GM21528 (cell line): ENCODE measurements around the gene PTPRN2.

Experiments
- ATAC-seq: cut with Tn5 transposase; IDR thresholded peaks from one replicate; pipeline ENCODE4 v1.9.1; 2021; ENCODE audit warnings: mild to moderate bottlenecking, moderate library complexity; ENCODE audit not compliant: unreplicated experiment, low FRiP score

PTPRN2 gene

DNA sequence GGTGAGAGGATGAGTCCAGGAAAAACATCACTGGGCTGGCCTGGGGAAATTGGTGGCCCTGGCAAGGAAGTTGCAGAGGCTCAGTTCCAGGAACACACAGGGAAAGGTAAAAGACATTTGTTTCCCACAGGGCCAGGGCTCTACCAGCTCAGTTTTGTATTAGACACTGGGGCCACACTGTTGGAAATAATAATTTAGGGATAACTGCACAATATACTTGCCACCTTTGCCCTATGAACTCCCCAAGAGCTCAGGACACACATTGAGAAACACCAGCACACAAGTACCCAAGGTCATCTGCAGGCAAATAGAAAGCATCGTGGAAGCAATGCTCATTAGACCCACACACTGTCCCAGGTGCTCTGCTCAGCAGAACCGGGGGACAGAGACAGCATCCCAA lies 617.6 kb downstream of the PTPRN2 start:
- no peak for ATAC-seq

DNA sequence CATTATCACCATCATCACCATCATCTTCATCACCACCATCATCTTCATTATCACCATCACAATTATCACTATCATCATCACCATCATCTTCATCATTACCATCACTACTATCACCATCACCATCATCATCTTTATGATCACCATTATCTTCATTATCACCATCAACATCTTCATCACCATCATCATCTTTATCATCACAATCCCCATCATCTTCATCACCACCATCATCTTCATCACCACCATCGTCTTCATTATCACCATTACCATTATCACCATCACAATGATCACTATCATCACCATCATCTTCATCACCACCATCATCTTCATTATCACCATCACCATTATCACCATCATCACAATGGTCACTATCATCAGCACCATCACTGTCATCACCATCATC lies 621.1 kb downstream of the PTPRN2 start:
- no peak for ATAC-seq

DNA sequence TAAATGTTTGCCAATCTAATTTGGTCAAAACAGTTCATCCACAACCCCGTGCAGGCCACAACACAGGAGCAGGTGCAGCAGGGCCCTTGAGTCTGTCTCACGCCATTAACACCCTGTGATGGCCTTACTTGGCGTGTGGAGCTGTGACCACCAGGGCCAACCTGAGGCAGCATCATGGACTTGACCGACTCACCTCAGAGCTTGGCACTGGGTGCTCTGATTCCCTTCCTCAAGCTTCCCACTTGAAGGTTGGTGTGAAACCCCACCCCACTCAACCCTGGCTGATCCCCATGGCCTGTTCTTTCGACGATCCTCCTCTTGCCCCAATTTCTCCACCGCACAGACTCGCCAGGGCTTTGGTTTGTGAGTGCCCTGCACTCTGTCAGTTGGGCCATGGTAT lies 623.1 kb downstream of the PTPRN2 start:
- no peak for ATAC-seq

DNA sequence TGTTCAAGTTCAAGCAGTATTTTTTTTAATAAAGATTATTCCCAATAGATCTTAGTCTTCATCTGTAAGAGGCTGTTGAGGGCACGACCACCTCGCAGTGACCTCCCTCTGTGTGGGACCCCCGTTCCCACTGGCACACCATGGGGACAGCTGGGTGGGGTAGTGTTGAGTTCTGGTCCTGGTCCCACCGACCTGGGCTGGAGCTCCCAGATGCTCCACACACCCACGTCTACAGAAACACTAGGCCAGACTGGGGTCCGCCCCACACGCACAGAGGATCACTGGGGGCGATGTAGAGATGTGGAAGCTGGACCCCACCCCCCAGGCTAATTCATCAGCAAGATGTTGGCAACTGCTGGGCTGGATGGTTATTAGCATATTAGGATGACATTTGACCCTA lies 623.6 kb downstream of the PTPRN2 start:
- ATAC-seq = no peak

DNA sequence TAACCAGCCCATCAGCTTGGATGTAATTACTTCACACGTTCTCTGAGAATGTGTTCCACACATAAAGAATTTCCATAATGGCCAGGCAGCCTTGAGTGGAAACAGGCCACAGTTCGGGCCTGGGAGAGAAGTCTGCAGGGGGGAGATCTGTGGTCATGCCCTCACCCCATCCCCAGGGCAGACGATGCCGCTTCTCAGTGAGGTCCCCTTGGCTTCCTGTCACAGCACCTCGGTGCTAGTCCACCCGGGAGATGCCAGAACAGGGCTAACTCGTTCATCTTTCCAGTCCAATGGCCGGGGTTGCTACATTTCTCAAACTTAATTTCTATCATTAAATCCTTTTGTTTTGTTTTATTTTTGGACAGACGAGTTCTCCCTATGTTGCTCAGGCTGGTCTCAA lies 624.1 kb downstream of the PTPRN2 start:
- ATAC-seq = no peak

DNA sequence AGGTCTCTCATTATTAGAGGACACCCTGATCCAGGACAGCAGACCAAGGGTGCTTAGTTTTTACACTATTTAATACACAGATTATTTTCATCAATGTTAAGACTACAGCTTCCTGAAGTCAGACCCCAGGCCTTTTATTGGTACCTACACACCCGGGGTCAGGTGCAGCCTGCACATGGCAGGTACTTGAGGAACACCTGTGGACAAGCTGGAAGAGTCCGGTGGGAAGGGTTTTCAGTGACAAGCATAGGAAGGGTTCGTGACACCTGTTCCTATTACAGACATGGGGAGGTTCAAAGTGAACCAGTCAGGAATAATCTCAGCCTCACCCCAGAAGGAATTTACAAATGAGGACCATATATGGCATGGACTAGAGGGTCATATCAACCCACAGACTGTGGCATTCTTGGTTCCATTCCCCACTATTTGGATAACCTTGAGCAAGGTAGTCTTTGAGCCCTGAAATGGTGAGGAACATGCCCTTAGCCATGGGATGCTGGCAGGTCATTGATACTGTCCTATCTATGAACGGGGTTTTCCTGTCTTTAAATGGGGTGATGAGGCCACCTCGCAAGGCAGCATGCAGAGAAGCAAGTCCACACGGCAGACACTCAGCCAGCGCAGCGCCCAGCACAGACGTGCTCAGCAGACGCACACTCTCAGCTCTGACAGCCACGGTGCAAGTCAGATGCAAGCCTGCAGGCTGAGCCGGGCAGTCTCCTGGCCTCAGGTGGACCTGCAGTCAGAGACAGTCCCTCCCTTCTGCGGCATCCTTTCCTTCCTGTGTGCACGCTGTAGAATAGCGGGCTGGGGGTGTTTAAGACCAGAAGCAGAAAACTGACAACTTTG lies 624.9 kb downstream of the PTPRN2 start:
- no peak for ATAC-seq

DNA sequence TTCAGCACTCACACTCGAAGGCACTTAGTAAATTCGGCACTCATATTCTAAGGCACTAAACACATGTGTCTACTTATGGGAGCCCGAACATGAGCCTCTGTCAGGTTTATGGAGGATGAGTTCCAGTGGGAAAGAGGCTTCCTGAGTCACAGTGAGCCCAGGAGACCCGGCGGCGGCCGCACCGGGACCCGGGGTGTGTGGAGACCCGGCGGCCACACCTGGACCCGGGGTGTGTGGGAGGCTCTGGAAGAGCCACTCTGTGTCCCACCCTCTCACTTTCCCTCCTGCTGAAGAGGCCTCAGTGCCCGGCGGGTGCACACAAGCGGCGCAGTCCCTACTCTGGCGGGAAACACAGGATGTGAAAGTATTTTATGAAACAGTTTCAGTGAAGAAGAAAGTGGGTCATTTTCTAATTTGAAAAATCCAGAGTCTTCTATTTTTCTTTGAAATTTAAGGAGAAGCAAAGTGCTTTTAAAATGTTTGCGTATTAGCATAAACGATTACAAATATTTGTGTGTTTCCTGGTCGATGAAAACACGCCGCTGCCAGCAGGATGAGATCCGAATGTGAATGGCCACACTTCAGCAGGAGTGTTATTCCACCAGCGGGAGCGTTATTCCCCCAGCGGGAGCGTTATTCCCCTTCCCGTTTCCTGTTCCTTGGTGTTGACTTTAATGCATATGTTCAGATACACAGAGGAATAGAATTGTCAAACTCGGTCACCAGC lies 625.7 kb downstream of the PTPRN2 start:
- no peak for ATAC-seq

DNA sequence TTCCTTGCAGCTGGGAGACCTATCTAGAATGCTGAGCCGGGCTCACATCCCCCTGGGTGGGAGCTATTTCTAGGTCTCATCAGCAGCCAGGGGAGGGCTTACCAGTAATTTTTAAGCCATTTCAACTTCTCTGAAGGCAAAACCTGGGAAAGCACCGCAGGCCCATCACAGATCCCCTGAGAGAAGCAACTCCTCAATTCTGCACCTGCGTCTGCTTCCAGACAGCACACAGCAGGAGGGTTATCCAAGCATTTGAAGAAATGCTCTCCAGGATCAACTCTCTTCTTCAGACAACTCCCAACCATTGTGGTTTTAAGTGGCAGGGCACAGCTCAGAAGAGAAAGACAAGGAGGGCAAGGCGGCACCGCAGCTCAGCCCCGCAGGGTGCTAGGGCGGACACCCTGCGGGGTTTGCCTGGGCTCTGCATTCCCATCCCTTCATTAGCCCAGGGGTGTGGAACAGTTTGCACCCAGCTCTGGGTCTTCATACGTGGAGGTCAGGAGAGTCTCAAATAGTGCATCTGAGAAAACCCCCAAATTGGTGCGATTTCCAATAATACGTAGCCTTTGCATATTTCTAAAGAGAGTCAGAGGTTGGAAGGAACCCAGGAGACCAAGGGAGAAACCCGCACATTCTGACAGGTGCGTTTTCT lies 632.1 kb downstream of the PTPRN2 start:
- ATAC-seq = no peak

DNA sequence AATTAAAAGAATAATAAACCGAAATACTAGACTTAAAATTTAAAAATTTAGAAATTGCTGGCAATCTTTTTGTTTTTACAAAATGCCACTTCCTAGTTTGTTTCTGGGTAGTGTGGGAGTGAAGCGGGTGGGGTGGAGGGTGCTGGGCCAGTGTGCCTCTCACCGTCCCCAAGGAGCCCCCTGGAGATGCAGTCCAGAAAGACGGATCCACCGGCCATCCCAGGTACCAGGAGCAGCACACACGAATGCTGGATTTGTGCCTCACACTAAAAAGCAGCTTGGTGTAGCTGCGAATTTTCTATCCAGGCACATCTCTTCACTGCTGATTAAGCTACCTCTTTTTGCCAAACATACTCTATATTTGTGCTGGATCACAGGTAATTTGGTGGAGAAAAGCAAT lies 632.7 kb downstream of the PTPRN2 start:
- ATAC-seq = no peak

DNA sequence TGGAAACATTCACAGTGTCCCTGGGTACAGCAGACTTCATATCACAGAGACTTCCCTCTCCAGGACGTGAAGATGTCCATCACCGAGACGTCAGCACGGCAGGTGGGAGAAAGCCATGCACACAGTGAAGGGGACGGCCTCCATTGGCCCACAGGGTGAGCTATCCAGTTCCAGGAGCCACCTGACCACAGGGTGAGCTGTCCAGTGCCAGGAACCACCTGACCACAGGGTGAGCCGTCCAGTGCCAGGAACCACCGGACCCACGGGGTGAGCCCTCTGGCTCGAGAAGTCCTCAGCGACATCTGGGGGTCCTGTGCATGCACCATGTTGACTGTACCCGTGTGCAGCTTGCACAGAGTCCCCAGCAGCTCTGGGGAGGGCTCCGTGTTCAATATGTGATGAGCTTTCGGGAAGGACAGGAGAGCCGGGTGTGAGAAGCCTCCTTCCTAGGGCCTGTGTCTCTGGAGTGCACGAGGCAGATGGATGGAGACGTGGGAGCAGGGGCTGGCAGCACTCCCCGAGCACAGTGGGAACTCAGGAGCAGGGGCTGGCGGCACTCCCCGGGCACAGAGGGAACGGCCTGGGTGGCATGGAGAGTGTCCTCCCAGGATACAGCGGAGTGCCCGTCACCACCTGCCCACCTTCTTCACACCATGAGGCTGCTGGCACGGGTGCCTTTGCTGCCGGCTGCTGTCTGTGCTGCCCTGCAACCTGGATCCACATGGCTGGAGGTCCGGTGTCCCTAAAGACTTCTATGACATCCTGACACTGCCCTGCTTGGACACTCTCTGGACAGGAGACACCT lies 634.6 kb downstream of the PTPRN2 start:
- ATAC-seq = no peak

DNA sequence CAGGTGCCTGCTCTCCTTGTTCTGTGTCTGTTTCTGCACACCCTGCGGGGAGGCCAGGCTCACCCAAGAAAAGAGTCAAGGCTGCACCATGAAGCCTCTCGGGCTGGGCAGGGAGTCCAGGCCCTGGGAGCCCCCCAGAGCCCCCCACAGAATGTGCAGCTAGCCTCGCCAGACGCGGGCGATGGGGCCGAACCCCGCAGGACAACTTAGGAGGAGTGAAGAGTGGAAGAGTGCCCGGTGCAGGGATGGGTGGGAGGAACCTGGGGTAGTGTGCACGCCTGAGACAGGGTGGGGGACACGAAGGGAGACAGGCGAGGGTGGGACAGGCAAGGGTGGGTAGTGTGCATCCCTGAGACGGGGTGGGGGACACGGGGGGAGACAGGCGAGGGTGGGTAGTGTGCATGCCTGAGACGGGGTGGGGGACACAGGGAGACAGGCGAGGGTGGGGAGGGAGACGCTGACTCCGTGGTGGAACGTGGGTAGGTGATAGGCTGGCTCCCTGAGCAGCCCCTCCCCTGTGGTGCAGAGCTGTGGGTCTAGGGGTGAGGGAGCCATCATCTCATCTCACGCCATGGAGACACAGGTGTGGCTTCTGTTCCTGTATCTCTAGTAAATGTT lies 635.5 kb downstream of the PTPRN2 start:
- no peak for ATAC-seq

DNA sequence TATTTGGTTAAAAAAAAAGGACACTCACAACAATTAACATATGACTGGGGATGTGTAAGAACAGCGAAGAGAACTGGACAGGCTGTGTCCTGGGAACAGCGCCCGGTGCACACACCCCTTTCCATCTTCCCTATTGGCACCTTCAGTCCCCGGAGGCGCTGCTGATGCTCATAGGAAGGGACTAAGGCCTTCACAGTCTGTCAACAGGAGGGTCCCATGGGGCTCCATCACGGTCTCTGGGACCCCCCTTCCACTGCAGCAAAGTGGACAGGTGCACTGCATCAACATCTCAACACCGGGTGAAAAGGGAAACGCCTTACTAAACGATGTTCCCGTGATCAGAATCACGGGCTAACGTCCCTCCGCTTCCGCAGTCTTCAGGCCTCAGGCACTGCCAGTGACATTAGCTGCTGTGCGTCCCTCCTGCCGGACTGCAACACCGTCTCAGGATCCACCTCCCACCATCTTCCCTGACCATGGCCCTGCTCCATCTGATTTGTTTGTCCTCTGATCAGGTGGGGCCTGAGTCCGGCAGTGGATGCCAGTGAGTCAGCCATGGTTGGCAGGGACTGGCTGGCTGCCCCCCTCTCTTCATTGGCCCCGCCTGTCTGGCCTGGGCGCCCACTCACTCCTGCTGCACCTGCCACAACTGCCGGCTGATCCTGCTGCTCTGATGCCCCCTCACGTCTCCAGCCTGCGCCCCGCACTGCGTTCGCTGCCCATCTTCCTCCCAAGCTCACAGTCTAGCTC lies 636.1 kb downstream of the PTPRN2 start:
- no peak for ATAC-seq

DNA sequence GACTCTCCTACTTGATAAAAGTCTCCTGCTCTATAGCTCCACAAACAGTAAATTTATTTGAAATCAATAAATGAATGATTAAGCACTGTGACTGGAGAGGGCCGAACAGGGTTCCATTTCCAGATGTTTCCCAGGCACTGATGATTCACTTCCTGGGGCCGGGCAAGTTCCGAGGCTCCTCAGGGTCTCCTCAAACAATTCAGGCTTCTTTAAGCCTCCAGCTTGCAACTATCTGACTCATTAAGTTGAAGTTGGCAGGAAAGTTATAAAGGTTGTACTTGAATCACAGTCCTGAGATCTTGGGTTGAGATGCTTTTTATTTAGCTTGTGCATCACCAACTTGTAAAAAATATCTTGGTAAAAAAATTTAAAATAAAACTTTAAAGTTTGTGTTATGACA lies 637.9 kb downstream of the PTPRN2 start:
- ATAC-seq = no peak

DNA sequence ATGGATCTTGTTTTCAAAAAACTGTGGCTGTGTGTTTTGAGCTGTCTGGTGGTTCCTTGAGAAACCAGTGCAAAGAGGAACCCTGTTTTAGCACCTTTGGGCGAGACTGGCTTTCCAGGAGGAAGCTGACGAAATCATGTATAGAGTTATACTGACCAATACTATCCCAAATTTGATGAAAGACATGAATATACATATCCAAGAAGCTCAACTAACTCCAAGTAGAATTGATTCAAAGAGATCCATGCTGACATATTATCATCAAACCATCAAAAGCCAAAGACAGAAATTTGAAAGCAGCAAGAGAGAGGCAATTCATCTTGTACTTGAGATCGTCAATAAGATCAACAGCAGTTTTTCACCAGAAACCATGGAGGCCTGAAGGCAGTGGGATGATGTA lies 640.1 kb downstream of the PTPRN2 start:
- ATAC-seq = no peak

DNA sequence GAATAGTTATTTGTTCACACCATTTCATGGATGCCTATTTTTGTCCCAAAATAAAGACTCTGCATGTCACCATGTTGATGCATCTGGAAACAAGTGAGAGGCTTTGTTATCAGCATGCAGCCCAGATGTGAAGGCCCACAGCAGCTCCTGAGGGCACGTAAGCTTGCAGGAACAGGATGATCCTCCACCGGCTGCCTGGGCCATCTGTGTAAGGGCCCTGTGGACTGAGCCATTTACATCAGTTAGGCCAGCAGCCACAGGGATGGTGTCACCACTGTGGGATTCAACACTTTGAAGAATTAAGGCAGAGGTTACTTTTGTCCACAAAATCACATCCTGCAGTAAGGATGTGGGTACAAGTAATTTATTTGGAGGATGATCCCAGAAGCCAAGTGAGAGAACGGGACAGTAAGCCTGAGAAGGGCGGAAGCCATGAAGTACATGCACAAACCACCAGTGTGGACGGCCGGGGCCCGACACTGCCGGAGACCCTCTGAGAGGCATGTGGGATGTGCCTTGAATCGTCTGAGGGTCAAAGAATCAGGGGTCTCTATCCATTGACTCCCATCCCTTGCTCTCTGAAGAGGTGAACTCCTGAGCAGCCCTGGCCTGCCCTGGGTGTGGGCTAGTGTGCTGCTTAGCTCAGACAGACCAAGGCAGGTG lies 641.1 kb downstream of the PTPRN2 start:
- no peak for ATAC-seq

DNA sequence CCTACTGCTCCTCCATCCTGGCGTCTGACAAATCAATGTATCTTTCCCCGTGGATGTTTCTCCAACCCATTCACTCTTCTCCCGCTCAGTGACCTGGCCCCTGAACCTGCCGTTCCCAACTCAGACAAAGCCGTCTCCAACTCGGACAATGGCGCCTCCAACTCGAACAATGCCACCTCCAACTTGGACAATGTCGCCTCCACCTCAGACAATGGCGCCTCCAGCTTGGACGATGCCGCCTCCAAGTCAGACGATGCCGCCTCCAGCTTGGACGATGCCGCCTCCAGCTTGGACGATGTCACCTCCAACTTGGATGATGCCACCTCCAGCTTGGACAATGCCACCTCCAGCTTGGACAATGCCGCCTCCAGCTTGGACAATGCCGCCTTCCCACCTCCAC lies 642.2 kb downstream of the PTPRN2 start:
- ATAC-seq = no peak

DNA sequence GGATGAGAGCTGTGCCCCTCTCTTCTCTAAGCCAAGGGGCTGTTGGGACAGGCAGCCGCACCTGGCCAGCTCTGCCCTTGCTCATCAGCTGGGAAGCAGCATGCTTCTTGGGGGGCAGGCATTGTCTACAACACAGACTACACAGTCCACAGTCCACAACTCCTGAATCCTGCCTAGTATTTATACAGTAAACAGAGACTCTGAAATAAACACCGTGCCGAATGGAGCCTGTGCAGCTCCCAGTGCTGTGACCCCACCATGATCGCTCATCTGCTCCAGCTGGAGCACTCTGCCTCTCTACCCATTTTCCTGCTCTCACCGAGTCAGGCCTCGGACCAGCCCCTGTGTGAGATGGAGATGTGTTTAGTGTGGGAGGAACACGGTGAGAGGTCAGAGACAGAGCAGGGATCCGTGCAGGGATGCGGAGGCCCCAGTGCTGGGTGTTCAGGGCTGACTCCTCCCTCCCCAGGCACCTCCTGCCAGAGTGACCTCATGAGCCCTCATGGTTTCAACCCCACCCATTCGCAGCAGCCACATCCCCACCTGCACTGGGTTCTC lies 642.8 kb downstream of the PTPRN2 start:
- no peak for ATAC-seq

DNA sequence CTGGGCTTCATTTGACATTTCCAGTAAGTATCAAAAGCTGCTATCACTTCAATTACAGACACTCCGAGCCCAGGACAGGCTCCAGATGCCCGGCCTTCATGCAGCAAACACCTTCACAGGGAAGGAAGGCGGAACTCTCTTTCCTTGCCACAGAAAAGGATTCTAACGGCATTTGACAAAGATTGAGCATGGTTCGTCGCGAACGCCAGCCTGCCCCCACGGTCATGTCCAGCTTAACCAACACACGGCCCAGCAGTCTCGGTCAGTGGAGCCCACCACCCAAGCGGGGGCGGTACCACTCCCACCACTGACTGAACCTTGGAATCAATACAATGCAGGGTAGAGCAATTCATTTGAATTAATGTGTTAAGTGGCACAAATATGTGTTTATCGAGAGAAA lies 643.6 kb downstream of the PTPRN2 start:
- ATAC-seq = no peak

DNA sequence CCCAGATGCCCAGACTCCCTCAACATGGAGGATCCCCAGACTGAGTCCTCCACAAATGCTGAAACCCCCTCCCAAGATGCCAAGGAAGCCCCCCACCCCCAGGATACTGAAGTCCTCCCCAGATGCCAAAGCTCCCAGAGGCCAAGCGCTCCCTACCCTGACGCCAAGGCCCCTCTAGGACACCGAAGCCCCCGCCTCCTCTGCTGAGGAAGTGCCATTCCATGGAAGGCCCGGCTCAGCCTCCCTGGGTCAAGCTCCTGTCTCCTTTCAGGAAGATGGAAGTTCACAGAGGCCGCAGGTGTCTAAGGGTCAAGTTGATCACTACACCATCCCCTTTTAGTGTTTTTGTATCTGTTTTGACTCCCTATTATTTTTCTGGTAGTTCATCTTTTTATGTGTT lies 644.1 kb downstream of the PTPRN2 start:
- ATAC-seq = no peak
